Measurements from ENCODE around the gene MAP3K8.

- TF ChIP-seq POLR2A (IDR thresholded peaks at IDR 0.05; ENCODE audit: low read depth, low read length) (no peak), EZH2 (IDR thresholded peaks at IDR 0.05; ENCODE audit: borderline replicate concordance, low read depth, low read length, severe bottlenecking) (no peak)
- TF ChIP-seq, protein P1, sequence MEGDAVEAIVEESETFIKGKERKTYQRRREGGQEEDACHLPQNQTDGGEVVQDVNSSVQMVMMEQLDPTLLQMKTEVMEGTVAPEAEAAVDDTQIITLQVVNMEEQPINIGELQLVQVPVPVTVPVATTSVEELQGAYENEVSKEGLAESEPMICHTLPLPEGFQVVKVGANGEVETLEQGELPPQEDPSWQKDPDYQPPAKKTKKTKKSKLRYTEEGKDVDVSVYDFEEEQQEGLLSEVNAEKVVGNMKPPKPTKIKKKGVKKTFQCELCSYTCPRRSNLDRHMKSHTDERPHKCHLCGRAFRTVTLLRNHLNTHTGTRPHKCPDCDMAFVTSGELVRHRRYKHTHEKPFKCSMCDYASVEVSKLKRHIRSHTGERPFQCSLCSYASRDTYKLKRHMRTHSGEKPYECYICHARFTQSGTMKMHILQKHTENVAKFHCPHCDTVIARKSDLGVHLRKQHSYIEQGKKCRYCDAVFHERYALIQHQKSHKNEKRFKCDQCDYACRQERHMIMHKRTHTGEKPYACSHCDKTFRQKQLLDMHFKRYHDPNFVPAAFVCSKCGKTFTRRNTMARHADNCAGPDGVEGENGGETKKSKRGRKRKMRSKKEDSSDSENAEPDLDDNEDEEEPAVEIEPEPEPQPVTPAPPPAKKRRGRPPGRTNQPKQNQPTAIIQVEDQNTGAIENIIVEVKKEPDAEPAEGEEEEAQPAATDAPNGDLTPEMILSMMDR (IDR thresholded peaks at IDR 0.05; ENCODE audit: extremely low read depth in 1 of 2, insufficient read depth in 1 of 2, low read depth in 1 of 2, low read length in 2 of 2) = no peak
Measured at GRCh38 chr10:30437031-30437841, 3.3 kb downstream of the MAP3K8 start.

All from endothelial cell of umbilical vein (primary cell).